Measurements from ENCODE around the gene STAU1.
A peak's percentile ranks its signal among the peaks of the same experiment; 100 is the strongest.
"Not testable (repeated sequence)": the region's sequence is repeated elsewhere in the genome, so short reads cannot be mapped to it uniquely, and the experiment has no call there.

The STAU1 gene

DNA sequence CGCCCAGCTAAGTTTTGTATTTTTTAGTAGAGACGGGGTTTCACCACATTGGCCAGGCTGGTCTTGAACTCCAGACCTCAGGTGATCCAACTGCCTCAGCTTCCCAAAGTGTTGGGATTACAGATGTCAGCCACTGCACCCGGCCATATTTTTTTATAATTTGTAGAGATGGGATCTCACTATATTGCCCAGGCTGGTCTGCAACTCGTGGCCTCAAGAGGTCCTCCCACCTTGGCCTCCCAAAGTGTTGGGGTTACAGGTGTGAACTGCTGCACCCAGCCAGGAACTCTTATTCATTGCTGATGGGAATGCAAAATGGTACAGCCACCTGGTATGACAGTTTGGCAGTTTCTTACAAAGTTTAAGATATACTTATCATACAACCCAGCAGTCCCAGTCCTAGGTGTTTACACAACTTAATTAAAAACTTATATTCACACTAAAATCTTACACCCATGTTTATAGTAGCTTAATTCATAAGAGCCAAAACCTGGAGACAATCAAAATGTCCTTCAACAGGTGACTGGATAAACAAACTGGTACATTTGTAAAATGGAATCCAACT lies 11.7 kb upstream of the STAU1 start:
- DNase-seq: no peak

DNA sequence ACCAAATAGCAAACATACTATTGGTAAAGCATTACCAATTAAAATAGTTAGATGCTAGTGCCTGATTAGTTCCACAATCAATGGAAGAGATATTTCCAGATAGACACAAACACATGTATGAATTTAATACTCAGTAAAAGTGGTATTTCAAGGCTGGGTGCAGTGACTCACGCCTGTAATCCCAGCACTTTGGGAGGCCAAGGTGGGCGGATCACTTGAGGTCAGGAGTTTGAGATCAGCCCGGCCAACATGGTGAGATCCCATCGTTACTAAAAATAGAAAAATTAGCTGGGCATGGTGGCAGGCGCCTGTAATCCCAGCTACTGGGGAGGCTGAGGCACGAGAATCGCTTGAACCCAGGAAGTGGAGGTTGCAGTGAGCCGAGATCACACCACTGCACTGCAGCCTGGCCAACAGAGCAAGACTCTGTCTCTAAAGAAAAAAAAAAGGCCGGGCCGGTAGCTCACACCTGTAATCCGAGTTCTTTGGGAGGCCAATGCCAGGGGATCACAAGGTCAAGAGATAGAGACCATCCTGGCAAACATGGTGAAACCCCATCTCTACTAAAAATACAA lies 4.9 kb upstream of the STAU1 start:
- not testable (repeated sequence) for DNase-seq

- peak; percentile 49 for DNase-seq
These were observed 744 bp downstream of the STAU1 start for GRCh38 chr20:49187330-49187850.

DNA sequence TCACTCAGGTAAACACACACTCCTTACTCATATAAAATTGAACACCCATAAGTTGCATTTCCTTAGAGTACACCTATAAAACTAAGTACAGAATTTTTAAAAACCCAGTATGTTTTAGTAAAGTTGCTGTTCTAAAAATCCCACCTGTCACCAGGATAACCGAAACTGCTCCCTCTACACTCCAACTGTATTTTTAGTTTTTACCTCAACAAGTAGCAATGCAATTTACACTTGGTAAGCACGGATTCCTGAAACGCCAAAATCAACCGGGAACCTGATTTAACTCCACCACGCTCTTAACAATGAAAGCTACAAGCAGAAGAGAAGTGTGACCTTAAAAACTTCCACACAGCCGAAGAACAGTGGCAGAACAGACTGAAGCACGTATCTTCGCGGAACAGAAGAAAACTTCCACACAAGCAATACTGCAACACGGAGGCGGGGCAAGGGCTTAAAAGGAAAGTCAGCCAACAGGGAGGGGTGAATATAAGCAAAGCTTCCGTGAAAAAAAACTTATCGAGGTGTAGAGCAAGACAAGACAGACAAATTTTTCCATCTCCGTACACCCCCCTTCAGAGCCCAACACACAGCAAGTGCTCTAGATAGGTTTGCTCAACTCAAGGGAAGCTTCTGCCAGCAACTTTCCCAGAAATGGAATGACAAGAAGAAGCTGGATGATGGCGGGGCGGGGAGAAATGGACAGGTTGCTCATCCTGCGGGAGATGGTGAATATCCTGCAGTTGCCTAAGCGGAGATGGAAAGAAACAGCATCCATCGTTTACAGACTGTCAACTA lies 1.4 kb downstream of the STAU1 start:
- DNase-seq: peak; percentile 36

- DNase-seq: no peak
These were observed 2.9 kb downstream of the STAU1 start for GRCh38 chr20:49185071-49185761.

DNA sequence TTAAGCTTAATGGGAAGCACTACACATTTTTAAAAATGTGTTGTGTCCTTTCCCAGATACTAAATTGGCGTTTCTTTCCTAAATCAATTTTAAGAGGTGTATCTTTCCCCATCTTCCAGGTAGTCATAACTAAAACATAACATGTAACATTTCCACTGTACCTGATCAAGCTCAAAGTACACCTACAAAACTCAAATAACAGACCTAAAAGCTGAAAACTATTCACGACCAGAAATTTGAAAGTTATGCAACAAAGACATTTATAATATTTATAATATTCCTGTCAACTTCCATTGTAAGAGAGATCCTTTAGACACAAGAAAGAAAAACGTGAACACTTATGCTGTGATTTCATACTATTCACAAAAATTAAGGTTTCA lies 3.5 kb downstream of the STAU1 start:
- DNase-seq: no peak

DNA sequence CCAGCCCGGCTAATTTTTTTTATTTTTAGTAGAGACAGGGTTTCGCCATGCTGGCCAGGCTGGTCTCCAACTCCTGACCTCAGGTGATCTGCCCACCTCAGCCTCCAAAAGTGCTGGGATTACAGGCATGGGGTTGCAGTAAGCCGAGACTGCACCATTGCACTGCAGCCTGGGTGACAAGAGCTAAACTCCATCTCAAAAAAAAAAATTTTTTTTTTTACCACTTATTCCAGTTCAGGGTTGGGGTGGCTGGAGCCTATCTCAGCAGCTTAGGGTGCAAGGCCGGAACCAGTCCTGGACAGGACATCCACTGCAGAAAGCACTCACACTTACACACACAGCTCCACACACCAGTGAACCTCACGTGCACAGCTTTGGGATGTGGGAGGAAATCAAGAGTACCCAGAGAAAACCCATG lies 4.0 kb downstream of the STAU1 start:
- not testable (repeated sequence) for DNase-seq

- DNase-seq: no peak
These were observed 4.7 kb downstream of the STAU1 start for GRCh38 chr20:49183444-49183843.

DNA sequence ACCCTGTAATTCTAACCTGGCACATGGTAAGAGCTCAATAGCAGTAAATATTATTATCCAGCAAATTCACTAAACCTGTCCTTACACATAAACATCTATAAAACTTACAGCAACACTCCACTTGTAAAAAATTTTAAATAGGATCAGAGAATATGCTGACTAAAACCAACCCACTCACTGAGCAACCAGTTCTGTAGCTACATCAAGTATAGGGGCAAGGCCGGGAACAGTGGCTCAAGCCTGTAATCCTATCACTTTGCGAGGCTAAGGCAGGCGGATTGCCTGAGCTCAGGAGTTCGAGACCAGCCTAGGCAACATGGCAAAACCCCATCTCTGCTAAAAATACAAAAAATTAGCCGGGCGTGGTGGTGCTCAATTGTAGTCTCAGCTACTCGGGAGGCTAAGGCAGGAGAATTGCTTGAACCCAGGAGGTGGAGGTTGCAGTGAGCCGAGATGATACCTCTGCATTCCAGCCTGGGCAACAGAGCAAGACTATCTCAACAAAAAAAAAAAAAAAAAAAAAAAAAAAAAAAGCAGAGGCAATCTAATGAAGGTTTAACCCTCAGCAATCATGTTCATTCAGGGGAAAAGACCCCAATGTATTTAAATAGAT lies 6.8 kb downstream of the STAU1 start:
- no peak for DNase-seq

DNA sequence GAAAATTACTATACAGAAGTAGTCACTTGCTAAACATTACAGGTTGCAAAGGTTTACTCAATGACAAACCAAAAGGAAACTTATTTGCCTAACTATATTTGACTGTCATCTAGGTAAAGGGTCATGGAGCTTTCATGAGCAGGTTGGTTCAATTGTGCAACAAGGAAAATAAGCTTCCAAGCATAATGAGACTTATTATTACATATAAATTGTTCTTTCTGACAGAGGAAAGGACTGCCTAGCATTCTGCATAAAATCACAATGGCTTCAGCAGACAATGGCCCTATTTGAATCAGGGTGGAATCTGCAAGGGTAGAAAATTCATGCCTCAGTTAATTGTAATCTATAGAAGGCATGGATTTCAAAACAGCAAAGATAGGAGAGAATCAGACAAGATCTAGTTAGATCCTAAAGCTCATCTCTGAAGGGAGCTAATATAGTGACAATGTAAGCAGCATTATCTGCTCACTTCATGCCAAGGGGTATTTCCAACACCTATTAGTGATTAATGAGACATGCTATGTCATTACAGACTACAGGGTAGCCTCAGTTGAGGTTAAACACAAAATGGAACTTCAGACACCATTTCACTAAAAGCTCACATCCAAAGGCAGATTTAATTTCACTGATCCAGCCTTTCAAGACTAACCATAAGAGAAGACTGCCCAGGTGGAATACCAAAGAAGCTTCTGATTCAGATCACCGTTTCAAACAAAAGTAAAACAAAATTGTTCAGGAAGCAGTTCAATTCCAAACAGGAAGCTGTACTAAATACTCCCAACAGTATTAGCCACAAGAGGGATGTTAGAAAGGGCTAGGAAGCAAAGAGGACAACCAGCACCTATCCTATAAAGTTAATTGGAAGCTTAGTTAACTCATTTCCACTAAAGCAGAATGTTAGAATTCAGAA lies 8.5 kb downstream of the STAU1 start:
- DNase-seq: no peak

DNA sequence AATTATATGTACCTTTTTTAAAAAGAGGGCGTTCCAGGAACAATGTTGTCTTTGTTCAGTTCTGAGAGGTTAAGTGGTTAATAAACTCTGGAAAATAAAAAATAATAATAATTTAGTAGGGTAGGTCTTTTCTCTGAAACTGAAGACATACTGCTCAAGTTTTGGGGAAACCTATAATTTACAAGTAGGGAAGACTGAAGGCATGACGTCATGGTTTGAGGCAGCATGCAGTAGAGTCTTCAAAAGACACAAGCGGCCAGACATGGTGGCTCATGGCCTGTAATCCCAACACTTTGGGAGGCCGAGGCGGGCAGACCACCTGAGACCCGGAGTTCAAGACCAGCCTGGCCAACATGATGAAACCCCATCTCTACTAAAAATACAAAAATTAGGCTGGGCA lies 14.0 kb downstream of the STAU1 start:
- DNase-seq: no peak

- DNase-seq: no peak
These were observed 15.7 kb downstream of the STAU1 start for GRCh38 chr20:49172413-49172812.

- DNase-seq: no peak
These were observed 16.2 kb downstream of the STAU1 start for GRCh38 chr20:49171909-49172308.

GRCh38 chr20:49170714-49171113 lies 17.4 kb downstream of the STAU1 start:
- DNase-seq: no peak

- DNase-seq: no peak
These were observed 18.6 kb downstream of the STAU1 start for GRCh38 chr20:49169547-49169946.

GRCh38 chr20:49168864-49169263 lies 19.3 kb downstream of the STAU1 start:
- DNase-seq: not testable (repeated sequence)

DNA sequence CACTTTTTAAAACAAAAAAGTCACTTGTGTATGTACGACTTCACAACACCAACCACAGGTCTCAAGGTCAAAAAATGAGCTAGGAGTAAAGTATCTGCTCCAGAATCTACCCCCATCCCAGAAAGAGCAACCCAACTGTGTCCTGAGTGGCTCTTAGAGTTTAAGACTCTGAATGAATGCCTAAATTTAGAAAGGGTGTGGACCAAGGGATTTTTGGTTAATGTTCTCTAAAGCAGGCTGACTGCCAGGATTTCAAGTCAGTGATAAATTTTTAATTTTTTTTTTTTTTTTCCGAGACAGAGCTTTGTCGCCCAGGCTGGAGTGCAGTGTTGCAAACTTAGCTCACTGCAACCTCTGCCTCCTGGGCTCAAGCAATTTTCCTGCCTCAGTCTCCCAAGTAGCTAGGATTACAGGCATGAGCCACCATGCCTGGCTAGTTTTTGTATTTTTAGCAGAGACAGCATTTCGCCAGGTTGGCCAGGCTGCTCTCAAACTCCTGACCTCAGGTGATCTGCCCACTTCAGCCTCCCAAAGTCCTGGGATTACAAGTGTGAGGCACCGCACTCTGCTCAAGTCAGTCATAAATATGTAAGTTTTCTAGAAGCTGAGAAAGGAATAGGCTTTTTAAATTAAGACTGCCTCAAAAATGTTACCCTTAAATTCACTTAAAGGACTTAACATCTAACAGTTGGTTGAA lies 20.2 kb downstream of the STAU1 start:
- no peak for DNase-seq

DNA sequence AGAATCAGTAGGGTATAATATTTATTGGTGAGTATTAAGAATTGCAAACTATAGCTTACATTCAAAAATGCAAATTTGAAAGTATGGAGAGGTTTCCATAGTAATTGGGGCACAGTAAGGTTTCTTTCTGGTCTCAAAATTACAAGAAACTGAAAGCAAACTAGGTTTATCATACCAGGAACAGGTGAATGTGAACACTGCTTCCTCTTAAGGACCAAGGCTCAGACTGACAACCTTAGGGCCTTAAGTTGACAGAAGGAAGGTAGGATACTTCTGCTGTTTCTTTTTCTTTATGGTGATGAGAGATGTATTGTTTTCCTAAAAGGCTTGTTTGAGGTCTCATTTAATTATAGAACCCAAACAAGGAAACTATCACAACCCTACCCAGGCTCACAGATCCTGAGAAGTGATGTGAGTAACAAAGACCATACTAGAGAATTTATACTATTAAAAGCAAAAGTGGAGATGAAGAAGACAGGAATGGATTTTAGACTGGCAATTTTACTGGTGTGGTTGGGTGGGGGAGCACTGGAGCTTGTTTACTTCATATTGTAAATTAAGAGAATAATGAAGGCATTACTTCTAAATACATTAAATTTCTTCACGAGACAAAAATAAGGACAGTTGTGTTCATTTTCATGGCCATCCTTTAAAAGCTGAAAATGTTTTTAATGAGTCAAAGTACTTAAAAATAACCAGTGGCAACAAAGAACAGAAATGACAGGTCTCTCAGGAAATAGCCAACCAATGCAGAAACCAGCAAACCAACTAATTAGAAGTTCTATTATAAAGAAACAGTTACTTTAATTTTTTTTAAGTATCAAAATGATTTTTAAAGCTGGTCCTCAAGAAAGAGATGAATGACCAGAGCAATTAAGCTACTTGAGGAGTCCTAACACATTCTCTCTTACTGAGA lies 21.3 kb downstream of the STAU1 start:
- DNase-seq: no peak

- no peak for DNase-seq
These were observed 22.5 kb downstream of the STAU1 start for GRCh38 chr20:49165611-49166010.

GRCh38 chr20:49163696-49164095 lies 24.4 kb downstream of the STAU1 start:
- DNase-seq: no peak
